Right lobe of liver (tissue), 4 donors: ENCODE measurements around the gene FGGY.

Source experiments
- POLR2A ChIP-seq: fragments of 450-650 bp; IDR thresholded peaks from one replicate; pipeline ENCODE4 v1.6.1; 2017; ENCODE audit warnings: antibody characterized with exemption, mild to moderate bottlenecking
- TF ChIP-seq, protein P1 (sequence below), 4 donors: fragments of 200-600 bp in 3 of 4; fragments of 450-650 bp in 1 of 4; IDR thresholded peaks; one replicate each; pipeline versions ENCODE4 v1.5.1 to v1.8.0; 2016 to 2022; ENCODE audit warnings: antibody characterized with exemption in 4 of 4, mild to moderate bottlenecking in 2 of 4
- donor health status: DM: no; HTN: no; CAD: no.
- donor health status: DM: no; HTN: no; CAD: no.
- donor health status: DM: no; HTN: yes; CAD: no.

DNA sequence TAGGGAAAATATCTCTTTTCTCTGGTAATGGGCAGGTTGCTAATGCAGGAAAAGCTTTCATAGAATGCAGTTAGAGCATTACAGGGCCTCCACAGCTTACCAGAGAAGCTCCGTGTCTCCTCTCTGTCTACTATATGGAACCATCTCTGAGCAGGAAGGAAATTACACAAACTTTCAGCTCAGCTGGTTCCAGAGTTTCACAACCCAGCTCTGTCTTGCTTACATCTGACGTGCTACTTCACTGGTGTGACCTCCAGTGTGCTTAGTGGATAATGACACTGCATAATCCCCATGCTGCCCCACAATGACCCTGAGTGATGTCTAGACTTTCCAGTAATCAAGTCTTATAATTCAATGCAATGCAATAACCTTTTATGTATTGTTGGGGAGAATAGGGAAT is 4.3 kb upstream of the FGGY start:
- peak; percentile 84 for TF ChIP-seq POLR2A
- TF ChIP-seq, protein P1, sequence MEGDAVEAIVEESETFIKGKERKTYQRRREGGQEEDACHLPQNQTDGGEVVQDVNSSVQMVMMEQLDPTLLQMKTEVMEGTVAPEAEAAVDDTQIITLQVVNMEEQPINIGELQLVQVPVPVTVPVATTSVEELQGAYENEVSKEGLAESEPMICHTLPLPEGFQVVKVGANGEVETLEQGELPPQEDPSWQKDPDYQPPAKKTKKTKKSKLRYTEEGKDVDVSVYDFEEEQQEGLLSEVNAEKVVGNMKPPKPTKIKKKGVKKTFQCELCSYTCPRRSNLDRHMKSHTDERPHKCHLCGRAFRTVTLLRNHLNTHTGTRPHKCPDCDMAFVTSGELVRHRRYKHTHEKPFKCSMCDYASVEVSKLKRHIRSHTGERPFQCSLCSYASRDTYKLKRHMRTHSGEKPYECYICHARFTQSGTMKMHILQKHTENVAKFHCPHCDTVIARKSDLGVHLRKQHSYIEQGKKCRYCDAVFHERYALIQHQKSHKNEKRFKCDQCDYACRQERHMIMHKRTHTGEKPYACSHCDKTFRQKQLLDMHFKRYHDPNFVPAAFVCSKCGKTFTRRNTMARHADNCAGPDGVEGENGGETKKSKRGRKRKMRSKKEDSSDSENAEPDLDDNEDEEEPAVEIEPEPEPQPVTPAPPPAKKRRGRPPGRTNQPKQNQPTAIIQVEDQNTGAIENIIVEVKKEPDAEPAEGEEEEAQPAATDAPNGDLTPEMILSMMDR (IDR thresholded peaks at IDR 0.05), result peak in 1 of 4 donors; percentile 15
